T-helper 1 cell treated with Interleukin-12 subunit alpha and Interleukin-12 subunit beta and Interleukin-4 antibody, amounts not matched to agents 30 ng/mL and 1 ng/mL, for 36 hours (primary cell): ENCODE data around the gene COG7. TPM values are rescaled to one million over a fixed set of nuclear protein-coding genes. Genes with fewer than 3 reads are reported as not detected.

Experiments
- intact Hi-C: fragments of 100-400 bp; cut with micrococcal nuclease; formaldehyde crosslinking; loops from one replicate; pipeline ENCODE4 v1.15.1; 2024
- total RNA-seq: library from RNA; stranded (reverse); gene quantifications from 2 replicates; pipeline ENCODE4 v1.2.3, GENCODE V29; 2022

COG7 gene
- total RNA-seq, 1 donor from 2014 or later = 25.4 TPM

GRCh38 chr16:23365602-23366240 is 87.3 kb downstream of the COG7 start:
- intact Hi-C loops = no loop called here

DNA sequence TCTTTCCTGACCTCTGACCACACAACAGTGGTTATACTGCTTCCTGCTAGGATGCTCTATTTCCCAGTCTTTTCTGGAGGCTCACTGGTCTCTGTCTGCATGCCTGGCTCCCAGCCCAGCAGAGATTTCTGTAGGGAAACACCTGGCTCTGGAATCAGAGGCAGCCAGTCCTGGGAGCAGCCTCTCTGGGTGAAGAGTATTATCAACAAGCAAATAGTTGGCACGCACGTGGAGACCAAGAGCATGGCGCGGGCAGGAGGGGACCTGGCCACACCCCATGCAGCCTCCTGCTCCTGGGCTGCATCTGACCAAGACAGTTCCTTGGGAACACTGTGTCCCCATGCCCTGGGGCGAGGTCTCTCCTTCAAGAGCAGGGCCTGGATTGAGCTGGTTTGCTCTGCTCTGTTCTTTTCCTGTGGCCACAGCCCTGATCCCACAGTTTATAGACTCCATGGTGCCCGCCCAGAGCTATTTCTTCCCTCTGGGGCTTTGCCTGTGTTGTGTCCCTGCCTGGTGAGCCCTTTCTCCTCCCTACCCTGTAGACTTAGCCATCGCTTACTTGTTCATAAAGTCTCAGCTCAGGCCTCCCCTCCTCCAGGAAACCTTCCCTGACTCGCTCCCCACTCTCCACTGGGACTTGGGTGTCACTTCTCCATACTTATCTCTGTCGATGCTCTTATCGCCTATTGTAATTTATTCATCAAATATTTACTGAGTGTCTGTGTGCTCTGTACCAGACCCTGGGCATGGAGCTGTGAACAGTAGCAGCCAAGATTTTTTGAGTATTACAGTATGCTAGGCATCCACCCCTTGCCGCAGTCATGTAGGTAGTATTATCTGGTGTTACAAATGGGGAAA is 90.3 kb downstream of the COG7 start:
- intact Hi-C loops = no loop called here

DNA sequence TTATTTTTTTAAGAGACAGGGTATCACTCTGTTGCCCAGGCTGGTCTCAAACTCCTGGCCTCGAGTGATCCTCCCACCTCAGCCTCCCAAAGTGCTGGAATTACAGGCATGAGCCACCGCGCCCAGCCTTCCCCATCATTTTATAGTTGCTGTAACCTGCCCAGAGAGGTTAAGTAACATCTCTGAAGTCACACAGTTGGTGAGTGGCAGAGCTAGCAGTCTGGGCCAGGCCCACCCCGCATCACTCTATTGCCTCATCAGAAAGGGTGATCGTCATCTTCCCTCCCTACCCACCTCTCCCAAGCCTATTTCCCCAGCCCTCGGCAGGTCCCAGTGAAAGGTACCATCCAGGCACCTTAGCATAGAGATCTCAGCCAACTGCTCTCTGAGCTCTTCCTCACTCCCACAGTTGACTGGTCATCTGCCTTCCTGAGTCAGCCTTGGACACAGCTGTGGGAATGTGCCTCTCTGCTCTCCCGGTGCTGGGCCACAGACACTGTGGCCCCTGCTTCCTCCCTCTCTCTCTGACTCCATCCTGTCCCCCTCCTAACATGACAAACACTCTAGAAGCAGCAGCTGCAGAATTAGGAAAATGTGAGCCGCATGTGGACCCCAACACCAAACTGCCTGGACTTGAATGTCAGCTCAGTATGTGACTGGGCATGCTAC is 93.8 kb downstream of the COG7 start:
- intact Hi-C loops = no loop called here

GRCh38 chr16:23357761-23358290 is 95.2 kb downstream of the COG7 start:
- intact Hi-C loops = no loop called here

DNA sequence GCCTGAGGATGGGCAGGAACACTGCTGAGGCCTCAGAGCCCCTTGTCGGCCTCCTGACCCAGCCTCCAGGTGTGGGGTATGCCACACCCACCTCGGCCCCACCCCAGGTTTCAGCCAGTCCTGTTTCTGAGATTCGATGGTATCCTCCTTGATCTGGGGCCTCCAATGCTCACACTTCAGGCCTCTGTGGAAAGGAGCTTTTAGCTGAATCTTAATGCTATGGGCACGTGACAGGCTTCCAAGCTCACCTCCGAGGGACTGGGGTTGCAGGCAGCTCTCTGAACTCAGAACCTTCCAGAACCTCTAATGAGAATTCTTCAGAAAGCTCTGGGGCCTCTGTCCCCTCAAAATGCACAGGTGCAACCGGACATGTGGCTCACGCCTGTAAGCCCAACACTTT is 96.0 kb downstream of the COG7 start:
- intact Hi-C loops = no loop called here

DNA sequence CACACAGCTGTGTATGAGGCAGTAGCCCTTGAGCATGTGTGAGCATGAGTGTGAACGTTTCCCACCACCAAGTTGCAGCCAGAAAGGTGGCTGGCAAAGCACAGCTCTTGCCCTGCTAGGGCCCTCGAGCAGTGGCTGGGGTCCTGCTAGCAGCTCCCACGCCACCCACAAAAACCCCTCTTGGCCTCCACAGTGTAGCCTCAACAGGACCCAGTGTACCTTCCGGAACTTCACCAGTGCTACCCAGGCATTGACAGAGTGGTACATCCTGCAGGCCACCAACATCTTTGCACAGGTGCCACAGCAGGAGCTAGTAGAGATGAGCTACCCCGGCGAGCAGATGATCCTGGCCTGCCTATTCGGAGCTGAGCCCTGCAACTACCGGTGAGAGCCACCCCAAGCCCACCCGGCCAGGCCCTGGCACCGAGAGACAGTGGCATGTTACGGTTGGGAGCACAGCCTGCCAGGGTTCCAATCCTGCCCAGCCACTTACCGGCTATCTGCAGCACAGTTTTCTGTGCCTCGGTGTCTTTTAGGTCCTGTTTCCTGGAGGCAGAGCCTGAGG is 97.8 kb downstream of the COG7 start:
- intact Hi-C loops = no loop called here

DNA sequence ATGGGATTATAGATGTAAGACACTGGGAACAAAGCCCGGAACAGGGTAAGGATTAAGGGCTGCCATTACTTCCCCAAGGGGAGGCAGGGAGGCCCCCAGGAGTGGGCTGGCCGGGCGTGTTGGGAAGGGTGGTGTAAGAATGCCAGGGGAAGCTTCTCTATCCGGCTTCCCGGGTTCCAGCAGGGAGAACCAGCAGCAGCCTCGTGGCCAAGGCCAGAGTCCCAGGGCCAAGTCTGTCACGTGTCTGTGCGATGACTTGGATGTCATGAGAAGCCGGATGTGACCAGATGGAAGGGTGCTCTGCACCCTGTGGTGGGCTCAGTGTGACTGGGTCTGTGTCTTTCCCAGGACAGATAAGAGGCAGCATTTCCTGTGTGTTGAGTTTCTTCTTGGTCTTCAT is 98.7 kb downstream of the COG7 start:
- intact Hi-C loops = no loop called here

DNA sequence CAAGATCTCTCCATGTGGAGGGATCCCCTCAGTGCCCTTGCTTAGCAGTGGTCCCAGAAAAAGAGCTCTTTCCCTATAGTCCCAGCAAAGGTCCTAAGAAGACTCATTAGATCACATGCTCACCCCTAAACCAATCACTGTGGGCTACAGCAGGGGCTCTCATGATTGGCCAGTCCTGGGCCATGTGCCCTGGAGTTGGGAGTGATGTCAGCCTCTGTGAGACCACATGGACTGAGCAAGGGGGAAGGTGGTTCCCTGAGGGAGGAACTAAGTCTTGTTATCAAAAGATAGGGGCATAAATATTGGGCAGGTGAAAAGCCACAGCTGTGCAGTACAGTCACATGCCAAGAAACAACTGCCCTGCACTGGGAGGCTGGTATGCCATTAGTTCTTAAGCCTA is 99.5 kb downstream of the COG7 start:
- intact Hi-C loops = no loop called here

DNA sequence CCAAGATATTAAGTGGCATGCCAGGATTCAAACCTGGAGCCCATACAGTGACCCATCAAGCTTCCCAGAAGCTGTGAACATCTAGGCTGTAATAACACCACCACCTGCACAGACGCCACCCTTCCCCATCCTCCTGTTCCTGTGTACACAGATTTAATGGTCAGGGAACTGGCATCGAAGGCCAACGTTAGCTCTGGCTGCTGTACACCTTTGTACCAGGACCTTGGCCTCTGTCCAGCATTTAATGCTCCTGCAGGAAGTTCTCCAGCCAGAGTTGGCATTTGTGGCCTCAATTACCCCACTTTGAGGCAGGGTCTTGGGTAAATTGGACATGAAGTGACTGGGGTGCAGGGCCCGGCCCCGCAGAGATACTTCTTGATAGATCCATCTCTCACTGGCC is 101.6 kb downstream of the COG7 start:
- intact Hi-C loops = no loop called here

DNA sequence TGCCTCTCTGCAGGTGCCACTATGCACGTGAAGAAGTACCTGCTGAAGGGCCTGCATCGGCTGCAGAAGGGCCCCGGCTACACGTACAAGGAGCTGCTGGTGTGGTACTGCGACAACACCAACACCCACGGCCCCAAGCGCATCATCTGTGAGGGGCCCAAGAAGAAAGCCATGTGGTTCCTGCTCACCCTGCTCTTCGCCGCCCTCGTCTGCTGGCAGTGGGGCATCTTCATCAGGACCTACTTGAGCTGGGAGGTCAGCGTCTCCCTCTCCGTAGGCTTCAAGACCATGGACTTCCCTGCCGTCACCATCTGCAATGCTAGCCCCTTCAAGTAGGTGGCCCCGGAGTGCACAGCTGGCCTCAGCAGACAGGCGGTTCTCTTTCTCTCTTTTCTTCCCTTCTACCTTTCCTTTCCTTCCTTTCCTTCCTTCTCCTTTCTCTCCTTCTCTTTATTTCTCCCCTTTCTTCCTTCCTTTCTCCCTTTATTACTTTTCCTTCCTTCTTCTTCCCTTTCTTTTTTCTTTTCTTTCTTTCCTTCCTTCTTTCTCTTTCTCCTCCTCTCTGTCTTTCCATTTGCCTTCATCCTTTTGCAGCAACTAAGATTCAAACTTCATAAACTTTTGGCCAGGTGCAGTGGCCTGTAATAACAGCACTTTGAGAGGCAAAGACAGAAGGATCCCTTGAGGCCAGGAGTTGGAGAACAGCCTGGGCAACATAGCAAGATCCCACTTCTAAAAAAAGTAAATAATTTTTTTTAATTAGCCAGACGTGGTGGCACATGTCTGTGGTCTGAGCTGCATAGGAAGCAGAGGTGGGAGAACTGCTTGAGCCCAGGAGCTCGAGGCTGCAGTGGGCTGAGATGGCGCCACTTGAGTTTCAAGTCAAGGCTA is 104.2 kb downstream of the COG7 start:
- intact Hi-C loops = no loop called here

GRCh38 chr16:23345237-23345636 is 107.8 kb downstream of the COG7 start:
- intact Hi-C loops = no loop called here

DNA sequence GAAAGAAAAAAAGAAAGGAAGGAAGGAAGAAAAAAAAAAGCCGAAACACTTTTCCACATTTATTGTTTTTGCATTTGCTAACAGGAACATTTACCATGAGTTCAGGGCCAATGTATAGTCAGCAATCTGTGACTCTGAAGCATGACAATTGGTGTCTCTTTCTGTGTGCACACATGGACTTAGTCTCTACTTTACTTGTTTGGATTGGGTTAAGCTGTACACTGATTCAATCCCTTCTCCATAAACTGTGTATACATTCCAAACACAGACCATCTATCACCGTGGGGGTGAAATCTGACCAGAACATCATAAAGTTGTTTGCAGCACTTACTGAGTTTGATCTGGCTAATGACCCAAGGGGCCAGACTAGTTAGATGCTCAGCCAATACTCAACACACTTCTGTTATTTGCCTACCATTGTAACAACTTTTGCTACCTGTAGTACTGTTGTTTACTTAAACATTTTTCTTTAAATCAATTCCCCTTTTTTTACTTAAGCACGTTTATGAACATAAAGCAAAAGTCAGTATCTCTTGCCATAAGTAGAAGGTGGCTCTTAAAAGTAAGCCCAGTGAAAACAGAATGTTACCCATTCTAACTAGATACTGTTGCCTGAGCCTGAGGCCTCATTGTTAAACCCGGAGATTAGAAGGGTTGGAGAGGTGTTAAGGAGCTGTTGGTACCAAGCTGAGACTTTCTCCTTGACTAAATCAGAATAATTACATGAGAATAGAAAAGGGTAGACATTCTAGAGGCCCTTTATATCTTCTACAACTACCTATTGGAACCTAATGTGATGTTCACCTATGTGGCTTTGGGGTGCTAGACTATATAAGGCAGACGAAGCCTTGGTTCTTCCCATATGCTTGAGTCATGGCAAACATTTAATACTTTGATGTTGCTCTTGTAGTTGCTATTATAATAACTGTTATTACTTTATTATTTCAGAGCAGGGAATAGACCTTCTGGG is 109.1 kb downstream of the COG7 start:
- intact Hi-C loops = no loop called here

- intact Hi-C loops = no loop called here
These were observed 110.8 kb downstream of the COG7 start for GRCh38 chr16:23342083-23342640.

- intact Hi-C loops = no loop called here
These were observed 113.2 kb downstream of the COG7 start for GRCh38 chr16:23339787-23340186.

Other genes starting within 250 kb of the COG7 start
- not detected in 2 replicates for gene SCNN1B, start 150.9 kb downstream of the COG7 start, total RNA-seq
- 92.4 and 96.3 TPM in 2 replicates for gene GGA2, start 57.3 kb upstream of the COG7 start, total RNA-seq
- 19.8 and 20.2 TPM in 2 replicates for gene EARS2, start 104.2 kb upstream of the COG7 start, total RNA-seq
- gene UBFD1, start 104.5 kb upstream of the COG7 start, total RNA-seq = 54.8 and 57.6 TPM in 2 replicates
- 90.3 and 97.2 TPM in 2 replicates for gene NDUFAB1, start 143.1 kb upstream of the COG7 start, total RNA-seq
- gene PALB2, start 188.1 kb upstream of the COG7 start, total RNA-seq = 26.8 and 27.2 TPM in 2 replicates
- gene DCTN5, start 188.3 kb upstream of the COG7 start, total RNA-seq = 106 and 107 TPM in 2 replicates
- 73.4 and 78.1 TPM in 2 replicates for gene PLK1, start 225.7 kb upstream of the COG7 start, total RNA-seq